GM23338 (cell line): ENCODE data around the gene EMC10. TPM values are rescaled to one million over a fixed set of nuclear protein-coding genes. Genes with fewer than 3 reads are reported as not detected.

Experiments
- ATAC-seq: fragments of 200-7000 bp; cut with Tn5 transposase; 3 replicates; pipeline ENCODE4 v1.9.1; 2020
- DNase-seq: peaks from one replicate; pipeline ENCODE4 v3.0.0-alpha.2; 2015; ENCODE audit warnings: low spot score
- H2AFZ ChIP-seq: fragments of 200-600 bp; sonication (generic); 2 replicates; pipeline ENCODE4 v1.8.0; 2016; ENCODE audit warnings: antibody characterized with exemption, mild to moderate bottlenecking, moderate library complexity
- H3F3A ChIP-seq: fragments of 200-600 bp; sonication (generic); replicated peaks from 2 replicates; pipeline ENCODE4 v1.8.0; 2017; ENCODE audit warnings: antibody characterized with exemption, mixed run types, low read depth
- H3K27ac ChIP-seq: fragments of 200-600 bp; sonication (generic); 2 replicates; pipeline ENCODE4 v1.6.1; 2016; ENCODE audit warnings: low read depth
- H3K27me3 ChIP-seq: fragments of 200-600 bp; sonication (generic); 2 replicates; pipeline ENCODE4 v1.8.0; 2016; ENCODE audit warnings: mild to moderate bottlenecking, mixed run types, moderate library complexity; ENCODE audit not compliant: insufficient read depth
- H3K36me3 ChIP-seq: fragments of 200-600 bp; sonication (generic); 2 replicates; pipeline ENCODE4 v1.8.0; 2016; ENCODE audit warnings: mild to moderate bottlenecking; ENCODE audit not compliant: insufficient read depth
- H3K4me1 ChIP-seq: fragments of 200-600 bp; sonication (generic); 2 replicates; pipeline ENCODE4 v1.8.0; 2016; ENCODE audit warnings: mild to moderate bottlenecking, moderate library complexity; ENCODE audit not compliant: insufficient read depth
- H3K4me2 ChIP-seq: fragments of 200-600 bp; sonication (generic); 2 replicates; pipeline ENCODE4 v1.7.1; 2017; ENCODE audit warnings: mixed run types
- H3K4me3 ChIP-seq: fragments of 200-600 bp; sonication (generic); 2 replicates; pipeline ENCODE4 v1.6.1; 2016; ENCODE audit warnings: mixed run types
- H3K79me2 ChIP-seq: fragments of 200-600 bp; sonication (generic); replicated peaks from 2 replicates; pipeline ENCODE4 v1.8.0; 2017; ENCODE audit warnings: mild to moderate bottlenecking; ENCODE audit not compliant: insufficient read depth
- H3K9me2 ChIP-seq: fragments of 200-600 bp; sonication (generic); 2 replicates; pipeline ENCODE4 v1.8.0; 2017; ENCODE audit not compliant: insufficient read depth
- H4K20me1 ChIP-seq: fragments of 200-600 bp; sonication (generic); replicated peaks from 2 replicates; pipeline ENCODE4 v1.8.0; 2017; ENCODE audit warnings: mild to moderate bottlenecking; ENCODE audit not compliant: insufficient read depth
- H3K27ac Mint-ChIP-seq: 2 replicates; pipeline ENCODE4 v1.8.0; 2020; ENCODE audit warnings: inconsistent platforms, mild to moderate bottlenecking, moderate library complexity, mixed read lengths
- H3K27me3 Mint-ChIP-seq: 3 replicates; pipeline ENCODE4 v1.8.0; 2022; ENCODE audit warnings: low read depth, mild to moderate bottlenecking, moderate library complexity, mixed read lengths, inconsistent platforms; ENCODE audit not compliant: insufficient read depth, poor library complexity
- H3K36me3 Mint-ChIP-seq: 3 replicates; pipeline ENCODE4 v1.8.0; 2021; ENCODE audit warnings: low read depth, mild to moderate bottlenecking, inconsistent platforms, moderate library complexity, mixed read lengths
- H3K4me1 Mint-ChIP-seq: 3 replicates; pipeline ENCODE4 v1.8.0; 2020; ENCODE audit warnings: mild to moderate bottlenecking, inconsistent platforms, mixed read lengths
- H3K4me3 Mint-ChIP-seq: 3 replicates; pipeline ENCODE4 v1.8.0; 2021; ENCODE audit warnings: moderate library complexity, mild to moderate bottlenecking, inconsistent platforms, mixed read lengths
- H3K9me3 Mint-ChIP-seq: 3 replicates; pipeline ENCODE4 v1.8.0; 2020; ENCODE audit warnings: moderate library complexity, mild to moderate bottlenecking, inconsistent platforms, mixed read lengths
- CREB1 ChIP-seq: fragments of 250-450 bp; sonication (Bioruptor Pico); IDR thresholded peaks from 2 replicates; pipeline ENCODE4 v1.5.0; 2020; ENCODE audit warnings: low read depth, mild to moderate bottlenecking, moderate library complexity
- CTCF ChIP-seq, 2 experiments: fragments of 200-600 bp in 1 of 2; sonication (generic) in 1 of 2; conservative IDR thresholded peaks; 2 replicates each; pipeline versions ENCODE4 v1.5.1 to v1.6.1; 2016 to 2017; ENCODE audit warnings: antibody characterized with exemption in 2 of 2, low read depth in 2 of 2, mild to moderate bottlenecking in 2 of 2, moderate library complexity in 1 of 2
- ETS1 ChIP-seq: IDR thresholded peaks from 2 replicates; pipeline ENCODE4 v1.6.1; 2016; ENCODE audit warnings: antibody characterized with exemption
- EZH2 ChIP-seq: fragments of 200-600 bp; sonication (generic); IDR thresholded peaks from one replicate; pipeline ENCODE4 v1.8.0; 2017; ENCODE audit warnings: antibody characterized with exemption, mild to moderate bottlenecking, low read depth; ENCODE audit not compliant: unreplicated experiment
- EZH2phosphoT487 ChIP-seq: fragments of 200-600 bp; sonication (generic); IDR thresholded peaks from one replicate; pipeline ENCODE4 v1.8.1; 2018; ENCODE audit warnings: antibody characterized with exemption; ENCODE audit not compliant: unreplicated experiment
- JUNB ChIP-seq: IDR thresholded peaks from one replicate; pipeline ENCODE4 v1.6.1; 2016; ENCODE audit warnings: antibody characterized with exemption; ENCODE audit not compliant: unreplicated experiment
- POLR2AphosphoS5 ChIP-seq: IDR thresholded peaks from 2 replicates; pipeline ENCODE4 v1.6.1; 2016; ENCODE audit warnings: antibody characterized with exemption, low read depth
- REST ChIP-seq: IDR thresholded peaks from one replicate; pipeline ENCODE4 v1.6.1; 2018; ENCODE audit warnings: antibody characterized with exemption; ENCODE audit not compliant: unreplicated experiment
- STAT1 ChIP-seq: IDR thresholded peaks from one replicate; pipeline ENCODE4 v1.6.1; 2016; ENCODE audit warnings: antibody characterized with exemption; ENCODE audit not compliant: unreplicated experiment
- ZNF114 ChIP-seq: fragments of 250-450 bp; sonication (Bioruptor Pico); IDR thresholded peaks from 2 replicates; pipeline ENCODE4 v1.5.0; 2020; ENCODE audit warnings: mild to moderate bottlenecking, moderate library complexity
- ZNF331 ChIP-seq: fragments of 250-450 bp; sonication (Bioruptor Pico); IDR thresholded peaks from 2 replicates; pipeline ENCODE4 v1.5.0; 2020; ENCODE audit warnings: low read depth, mild to moderate bottlenecking, moderate library complexity
- polyA plus RNA-seq: library from polyadenylated mRNA; unstranded; fragments of >200 nt; fragmentation: Nextera tagmentation; extraction: Ambion mirVana; gene quantifications from 2 replicates; pipeline ENCODE4 v1.2.1, GENCODE V29; 2016
- total RNA-seq: library from RNA; depleted of rRNA; stranded (reverse); fragments of >200 nt; shearing (Covaris generic); gene quantifications from 2 replicates; pipeline ENCODE4 v1.2.3, GENCODE V29; 2014

EMC10 gene
- total and polyA plus RNA-seq, 2 experiments from 2014 or later: 24.8 to 113 TPM

- TF ChIP-seq REST: no peak
- no peak for TF ChIP-seq STAT1
- TF ChIP-seq ZNF331 (CRISPR knock-in tag): no peak
- TF ChIP-seq ZNF114 (CRISPR knock-in tag): no peak
- TF ChIP-seq JUNB: no peak
- no peak for TF ChIP-seq EZH2phosphoT487
- TF ChIP-seq CREB1 (CRISPR knock-in tag): no peak
- no peak for TF ChIP-seq POLR2AphosphoS5
- TF ChIP-seq ETS1: no peak
- TF ChIP-seq CTCF (conservative IDR thresholded peaks at IDR 0.05; ENCODE audit: low read depth in 2 of 2): no peak
- TF ChIP-seq EZH2: no peak
- H3K27ac Mint-ChIP-seq: no peak overlapping the region
- no peak overlapping the region for H3K27ac ChIP-seq
- peaks cover 25% of the 10 kb centered on the region for H3K79me2 ChIP-seq
- DNase-seq (no peak), ATAC-seq (no peak)
- peaks cover 10% of the 10 kb centered on the region; the same call in 1 of the 2 replicates for H3K4me1 ChIP-seq
- peaks cover 10% of the 10 kb centered on the region for H3F3A ChIP-seq
- peaks cover 90% of the 10 kb centered on the region for H3K9me3 Mint-ChIP-seq
- H3K4me3 Mint-ChIP-seq: no peak overlapping the region
- H3K36me3 ChIP-seq: peaks cover 3% of the 10 kb centered on the region; the same call in 1 of the 2 replicates
- H3K4me2 ChIP-seq: peak overlapping the region; percentile 55; the same call in 1 of the 2 replicates
- H3K36me3 Mint-ChIP-seq: peaks cover 37% of the 10 kb centered on the region
- peaks cover 12% of the 10 kb centered on the region for H3K27me3 Mint-ChIP-seq
- no peaks in the 10 kb centered on the region for H3K27me3 ChIP-seq
- no peaks in the 10 kb centered on the region for H3K9me2 ChIP-seq
- no peaks in the 10 kb centered on the region; the same call in 1 of the 2 replicates for H4K20me1 ChIP-seq
- peak overlapping the region; percentile 57; the same call in 1 of the 2 replicates for H2AFZ ChIP-seq
- peak overlapping the region; percentile 97 for H3K4me3 ChIP-seq
- no peaks in the 10 kb centered on the region; the same call in 2 of the 3 replicates for H3K4me1 Mint-ChIP-seq
Measured at GRCh38 chr19:50475736-50476223, 527 bp upstream of the EMC10 start.
